Renal cortical epithelial cell (primary cell): ENCODE measurements around the gene MOV10L1. TPM values are rescaled to one million over a fixed set of nuclear protein-coding genes. Genes with fewer than 3 reads are reported as not detected.

ENCODE experiments used
- DNase-seq: peaks from one replicate; pipeline ENCODE4 v3.0.0-alpha.2; 2011; ENCODE audit warnings: low read depth
- total RNA-seq: library from RNA; depleted of rRNA; stranded (reverse); fragments of >200 nt; gene quantifications from 2 replicates; pipeline ENCODE4 v1.2.3, GENCODE V29; 2014

The MOV10L1 gene
- total RNA-seq: not detected in 2 replicates

GRCh38 chr22:50089682-50090411 is at the start of gene MOV10L1:
Gene MOV10L1 (plus strand): TSS chr22:50090006. CDS start chr22:50090089, 83 bp downstream.
- no peak for DNase-seq

- DNase-seq: no peak
Measured at GRCh38 chr22:50040717-50041116, 49.1 kb upstream of the MOV10L1 start.

GRCh38 chr22:50041361-50042065 is 48.3 kb upstream of the MOV10L1 start:
- DNase-seq: no peak

GRCh38 chr22:50044485-50045118 is 45.2 kb upstream of the MOV10L1 start:
- DNase-seq: no peak

GRCh38 chr22:50045211-50046018 is 44.4 kb upstream of the MOV10L1 start:
- no peak for DNase-seq

GRCh38 chr22:50046019-50046415 is 43.8 kb upstream of the MOV10L1 start:
- DNase-seq: no peak

- DNase-seq: no peak
Measured at GRCh38 chr22:50046481-50047245, 43.1 kb upstream of the MOV10L1 start.

GRCh38 chr22:50047346-50047745 is 42.5 kb upstream of the MOV10L1 start:
- DNase-seq: no peak

- no peak for DNase-seq
Measured at GRCh38 chr22:50048061-50048765, 41.6 kb upstream of the MOV10L1 start.

GRCh38 chr22:50048836-50049235 is 41.0 kb upstream of the MOV10L1 start:
- DNase-seq: no peak

GRCh38 chr22:50049299-50050195 is 40.3 kb upstream of the MOV10L1 start:
- DNase-seq: no peak

GRCh38 chr22:50051930-50052329 is 37.9 kb upstream of the MOV10L1 start:
- no peak for DNase-seq

- no peak for DNase-seq
Measured at GRCh38 chr22:50053861-50054260, 35.9 kb upstream of the MOV10L1 start.

GRCh38 chr22:50056214-50056972 is 33.4 kb upstream of the MOV10L1 start:
- no peak for DNase-seq

- DNase-seq: no peak
Measured at GRCh38 chr22:50057278-50058060, 32.3 kb upstream of the MOV10L1 start.

- DNase-seq: no peak
Measured at GRCh38 chr22:50058061-50058905, 31.5 kb upstream of the MOV10L1 start, which contains the start of gene TTLL8. Gene TTLL8 (minus strand): TSS chr22:50058298.
